Upper lobe of left lung (tissue), 4 donors: ENCODE results near the gene ARGLU1.

Source experiments
- CTCF ChIP-seq, 6 experiments: fragments of 450-650 bp in 4 of 6; fragments of 200-600 bp in 2 of 6; sonication (generic) in 2 of 6; IDR thresholded peaks; one replicate each; pipeline ENCODE4 v1.5.1; 2016 to 2019; ENCODE audit warnings: antibody characterized with exemption in 6 of 6
- EP300 ChIP-seq, 4 donors: sonication (generic); formaldehyde crosslinking; IDR thresholded peaks; one replicate each; pipeline ENCODE4 v1.5.1; 2017; ENCODE audit warnings: antibody characterized with exemption in 4 of 4, control low read depth in 2 of 4
- POLR2A ChIP-seq, 4 donors: fragments of 450-650 bp; IDR thresholded peaks; one replicate each; pipeline ENCODE4 v1.5.1; 2016 to 2017; ENCODE audit warnings: antibody characterized with exemption in 4 of 4, mild to moderate bottlenecking in 2 of 4
- POLR2AphosphoS5 ChIP-seq, 2 donors: sonication (generic); formaldehyde crosslinking; IDR thresholded peaks; one replicate each; pipeline ENCODE4 v1.5.1; 2017; ENCODE audit warnings: antibody characterized with exemption in 2 of 2

GRCh38 chr13:106535552-106536243, 32.2 kb downstream of the ARGLU1 start, which contains the start of gene EFNB2:
- peak in 3 of 6 experiments; percentile 10 to 33 (median 14) for TF ChIP-seq CTCF (IDR thresholded peaks at IDR 0.05)
- no peak for TF ChIP-seq EP300 (IDR thresholded peaks at IDR 0.05)
- TF ChIP-seq POLR2AphosphoS5 (IDR thresholded peaks at IDR 0.05): peak; percentile 53 to 82
- TF ChIP-seq POLR2A (IDR thresholded peaks at IDR 0.05): peak in 3 of 4 donors; percentile 92 to 97 (median 96)
